ENCODE measurements around the gene LMOD1.
"Not testable (repeated sequence)": the region's sequence is repeated elsewhere in the genome, so short reads cannot be mapped to it uniquely, and the experiment has no call there.

The LMOD1 gene

GRCh38 chr1:201946224-201946908 is at the start of gene LMOD1:
LMOD1 (minus strand) TSS chr1:201946548; CDS start chr1:201946340, 208 bp downstream.
- no peak for DNase-seq

GRCh38 chr1:201990427-201990826 is 44.1 kb upstream of the LMOD1 start:
- no peak for DNase-seq

- DNase-seq, result no peak
These were observed 43.2 kb upstream of the LMOD1 start for GRCh38 chr1:201989354-201990128.

GRCh38 chr1:201988601-201989000 is 42.3 kb upstream of the LMOD1 start:
- DNase-seq, result no peak

GRCh38 chr1:201985355-201985754 is 39.0 kb upstream of the LMOD1 start:
- DNase-seq, result no peak

- no peak for DNase-seq
These were observed 38.1 kb upstream of the LMOD1 start for GRCh38 chr1:201984446-201984845.

GRCh38 chr1:201983380-201983805 is 37.0 kb upstream of the LMOD1 start:
- no peak for DNase-seq

GRCh38 chr1:201982623-201983379 is 36.5 kb upstream of the LMOD1 start, which contains the start of gene RNPEP:
RNPEP (plus strand) TSS chr1:201982648; CDS start chr1:201982667, 19 bp downstream.
- peak; percentile 35 for DNase-seq

GRCh38 chr1:201982082-201982622 is 35.8 kb upstream of the LMOD1 start:
- peak; percentile 67 for DNase-seq

GRCh38 chr1:201970334-201971159 is 24.2 kb upstream of the LMOD1 start:
- no peak for DNase-seq

GRCh38 chr1:201968202-201968925 is 22.0 kb upstream of the LMOD1 start:
- DNase-seq, result no peak

GRCh38 chr1:201966171-201966570 is 19.8 kb upstream of the LMOD1 start:
- no peak for DNase-seq

- DNase-seq, result no peak
These were observed 17.9 kb upstream of the LMOD1 start for GRCh38 chr1:201964261-201964660.

GRCh38 chr1:201962382-201962781 is 16.0 kb upstream of the LMOD1 start:
- not testable (repeated sequence) for DNase-seq

GRCh38 chr1:201958348-201958747 is 12.0 kb upstream of the LMOD1 start:
- no peak for DNase-seq

GRCh38 chr1:201955729-201956143 is 9.4 kb upstream of the LMOD1 start:
- no peak for DNase-seq

- DNase-seq, result peak; percentile 93
These were observed 8.8 kb upstream of the LMOD1 start, which contains the start of gene TIMM17A for GRCh38 chr1:201955009-201955728. TIMM17A (plus strand) TSS chr1:201955503; CDS start chr1:201955527, 24 bp downstream.

GRCh38 chr1:201954263-201955008 is 8.1 kb upstream of the LMOD1 start:
- no peak for DNase-seq

GRCh38 chr1:201949491-201949890 is 3.1 kb upstream of the LMOD1 start:
- DNase-seq, result no peak

GRCh38 chr1:201947697-201948008 is 1.3 kb upstream of the LMOD1 start:
- DNase-seq, result no peak

Measured in CD4-positive, alpha-beta T cell treated with Interleukin-15 for 1 hour (primary cell).